Measurements from ENCODE around the gene XAB2.

The XAB2 gene

DNA sequence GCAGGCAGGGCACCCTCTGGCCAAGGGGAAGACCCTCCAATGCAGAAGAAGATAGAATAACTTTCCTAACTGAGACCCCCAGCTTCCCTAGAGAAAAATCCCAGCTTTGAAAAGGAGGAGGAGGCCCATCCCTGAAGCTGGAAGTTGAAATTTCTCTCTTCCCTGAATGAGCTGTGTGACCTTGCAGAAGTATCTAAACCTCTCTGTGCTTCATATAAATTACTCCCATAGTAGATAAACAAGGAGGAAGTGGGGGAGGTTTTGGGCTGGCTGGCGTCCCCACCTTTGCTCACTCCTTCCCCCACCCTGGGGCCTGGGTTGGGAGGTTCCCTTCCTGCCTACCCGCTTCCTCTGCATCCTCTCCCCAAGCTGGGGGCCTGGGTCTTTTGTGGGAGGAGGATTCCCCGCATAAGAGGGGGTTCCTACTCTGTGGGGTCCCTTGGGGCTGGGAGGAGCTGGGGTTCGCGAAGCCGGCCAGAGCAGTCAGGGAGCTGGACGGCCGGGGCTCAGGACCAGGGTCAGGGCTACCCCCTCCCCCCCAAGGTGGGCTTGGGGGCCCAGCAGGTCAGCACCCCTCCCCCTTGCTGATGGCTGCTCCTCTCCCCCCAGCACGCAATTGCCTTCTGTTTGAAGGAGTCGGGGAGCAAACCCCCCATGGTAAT lies 22.0 kb downstream of the XAB2 start:
- in situ Hi-C loops (cut with HindIII; ENCODE audit: low sequenced_read_pairs) = no loop called here
- no peak overlapping the region for H3K4me3 ChIP-seq (ENCODE audit: low read depth, low read length)
- DNase-seq (ENCODE audit: low read depth, low spot score) = no peak
- no peak for TF ChIP-seq CTCF (IDR thresholded peaks at IDR 0.05; ENCODE audit: low read depth, low read length)

DNA sequence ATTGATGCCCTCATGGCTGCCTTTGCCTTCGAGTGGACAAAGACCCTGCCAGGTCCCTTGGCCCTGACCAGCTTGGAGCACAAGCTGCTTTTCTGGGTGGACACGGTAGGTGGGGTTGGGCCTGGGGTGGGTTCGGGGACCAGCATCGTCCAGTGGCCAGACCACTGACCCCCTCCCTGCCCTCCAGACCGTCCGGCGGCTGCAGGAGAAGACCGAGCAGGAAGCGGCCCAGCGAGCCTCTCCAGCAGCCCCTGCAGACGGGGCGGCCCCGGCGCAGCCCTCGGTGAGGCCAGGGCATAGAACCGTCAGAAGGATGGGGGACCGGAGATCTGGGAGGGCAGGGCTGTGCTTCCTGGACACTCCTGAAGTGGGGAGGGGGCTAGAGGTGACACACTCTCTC lies 23.1 kb downstream of the XAB2 start:
- no peak for DNase-seq (ENCODE audit: low read depth, low spot score)
- in situ Hi-C loops (cut with HindIII; ENCODE audit: low sequenced_read_pairs) = no loop called here
- TF ChIP-seq CTCF (IDR thresholded peaks at IDR 0.05; ENCODE audit: low read depth, low read length) = no peak
- H3K4me3 ChIP-seq (ENCODE audit: low read depth, low read length) = no peak overlapping the region

DNA sequence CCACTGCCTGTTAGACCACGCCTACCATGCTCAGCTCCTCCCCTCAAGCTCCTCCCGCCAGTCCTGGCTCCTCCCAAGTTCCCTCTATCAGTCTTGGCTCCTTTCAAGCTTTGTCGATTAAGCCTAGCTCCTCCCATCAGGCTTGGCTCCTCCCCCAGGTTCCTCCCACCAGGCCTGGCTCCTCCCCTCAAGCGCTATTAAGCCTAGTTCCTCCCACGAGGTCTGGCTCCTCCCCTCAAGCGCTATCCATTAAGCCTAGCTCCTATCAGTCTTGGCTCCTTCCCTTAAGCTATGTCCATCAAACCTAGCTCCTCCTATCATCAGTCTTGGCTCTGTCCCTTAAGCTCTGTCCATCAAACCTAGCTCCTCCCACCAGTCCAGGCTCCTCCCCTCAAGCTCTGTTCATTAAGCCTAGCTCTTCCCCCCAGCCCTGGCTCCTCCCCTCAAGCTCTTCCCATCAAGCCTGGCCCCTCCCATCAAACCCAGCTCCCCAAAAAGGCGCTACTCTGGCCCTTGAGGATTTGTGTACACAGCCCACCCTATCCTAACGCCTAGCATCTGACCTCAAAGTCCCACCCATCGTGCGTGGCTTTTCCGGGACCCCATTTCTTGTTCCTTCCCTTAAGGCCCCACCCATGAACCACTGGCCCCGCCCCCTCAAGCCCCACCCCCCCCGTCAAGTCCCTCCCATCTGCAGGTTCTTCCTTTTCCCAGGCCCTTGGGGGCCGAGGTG lies 23.7 kb downstream of the XAB2 start:
- TF ChIP-seq CTCF (IDR thresholded peaks at IDR 0.05; ENCODE audit: low read depth, low read length) = no peak
- in situ Hi-C loops (cut with HindIII; ENCODE audit: low sequenced_read_pairs) = no loop called here
- H3K4me3 ChIP-seq (ENCODE audit: low read depth, low read length) = no peak overlapping the region
- no peak for DNase-seq (ENCODE audit: low read depth, low spot score)

DNA sequence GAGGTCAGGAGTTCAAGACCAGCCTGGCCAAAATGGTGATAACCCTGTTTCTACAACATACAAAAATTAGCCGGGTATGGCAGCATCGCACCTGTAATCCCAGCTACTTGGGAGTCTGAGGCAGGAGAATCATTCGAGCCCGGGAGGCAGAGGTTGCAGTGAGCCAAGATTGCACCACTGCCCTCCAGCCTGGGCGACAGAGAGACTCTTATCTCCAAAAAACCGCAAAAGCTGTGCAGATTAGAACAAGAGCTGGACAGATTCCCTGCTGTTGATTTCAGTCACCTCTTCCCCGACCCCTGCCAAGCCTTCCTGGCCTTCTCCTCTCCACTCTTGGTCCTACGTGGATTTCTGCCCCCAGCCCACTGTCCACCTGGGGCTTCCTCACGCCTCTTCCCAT lies 25.4 kb downstream of the XAB2 start:
- no peak overlapping the region for H3K4me3 ChIP-seq (ENCODE audit: low read depth, low read length)
- no peak for DNase-seq (ENCODE audit: low read depth, low spot score)
- in situ Hi-C loops (cut with HindIII; ENCODE audit: low sequenced_read_pairs) = no loop called here
- no peak for TF ChIP-seq CTCF (IDR thresholded peaks at IDR 0.05; ENCODE audit: low read depth, low read length)

DNA sequence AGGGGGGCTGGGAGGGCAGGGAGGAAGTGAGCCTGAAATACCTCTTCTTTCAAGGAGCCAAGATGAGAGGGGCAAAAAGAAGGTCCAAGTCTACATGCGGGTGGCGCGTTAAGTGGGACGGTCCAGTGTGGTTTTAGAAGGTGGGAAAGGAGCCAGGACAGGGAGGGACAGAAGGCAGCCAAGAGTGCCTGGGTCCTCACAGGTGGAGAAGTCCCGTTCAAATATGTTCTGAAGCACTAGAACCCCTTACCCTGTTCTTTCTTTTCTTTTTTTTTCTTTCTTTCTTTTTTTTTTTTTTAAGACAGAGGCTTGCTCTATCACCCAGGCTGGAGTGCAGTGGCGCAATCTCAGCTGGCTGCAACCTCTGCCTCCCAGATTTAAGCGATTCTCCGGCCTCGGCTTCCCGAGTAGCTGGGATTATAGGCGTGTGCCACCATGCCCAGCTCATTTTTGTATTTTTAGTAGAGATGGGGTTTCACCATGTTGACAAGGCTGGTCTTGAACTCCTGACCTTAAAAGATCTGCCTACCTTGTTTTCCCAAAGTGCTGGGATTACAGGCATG lies 26.3 kb downstream of the XAB2 start:
- no peak overlapping the region for H3K4me3 ChIP-seq (ENCODE audit: low read depth, low read length)
- in situ Hi-C loops (cut with HindIII; ENCODE audit: low sequenced_read_pairs) = no loop called here
- no peak for TF ChIP-seq CTCF (IDR thresholded peaks at IDR 0.05; ENCODE audit: low read depth, low read length)
- no peak for DNase-seq (ENCODE audit: low read depth, low spot score)

DNA sequence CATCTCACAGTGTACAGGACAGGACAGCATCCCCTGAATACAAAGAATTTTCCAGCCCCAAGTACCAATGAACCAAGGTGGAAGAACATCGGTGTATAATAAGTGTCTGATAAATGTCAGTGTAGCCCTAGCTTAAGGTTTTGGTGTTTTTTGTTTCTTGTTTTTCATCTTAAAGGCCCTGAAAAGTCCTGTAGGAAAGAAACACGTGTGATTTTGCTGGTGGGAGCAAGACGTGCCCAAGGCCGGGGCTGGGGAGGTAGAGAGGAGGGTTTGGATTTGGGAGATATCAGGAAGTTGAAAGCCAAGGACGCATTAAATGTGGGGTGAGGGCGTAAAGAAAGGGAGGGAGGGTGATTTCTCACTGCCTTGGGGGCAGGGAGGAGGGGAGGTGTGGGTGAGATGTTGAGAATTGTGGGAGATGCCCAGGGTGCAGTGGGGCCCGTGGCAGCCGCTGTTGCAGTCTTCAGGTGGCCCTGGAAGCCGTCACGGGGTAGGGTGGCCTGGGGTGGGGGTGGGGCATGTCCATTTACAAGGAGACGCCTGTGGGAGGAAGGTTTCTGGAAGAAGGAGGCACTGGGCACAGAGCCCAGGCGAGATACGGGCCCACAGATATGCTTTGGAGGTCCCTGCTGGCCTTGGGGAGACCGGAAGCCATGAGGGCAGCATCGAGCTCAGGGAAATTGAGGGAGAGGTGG lies 27.0 kb downstream of the XAB2 start:
- H3K4me3 ChIP-seq (ENCODE audit: low read depth, low read length) = no peak overlapping the region
- in situ Hi-C loops (cut with HindIII; ENCODE audit: low sequenced_read_pairs) = no loop called here
- DNase-seq (ENCODE audit: low read depth, low spot score) = no peak
- TF ChIP-seq CTCF (IDR thresholded peaks at IDR 0.05; ENCODE audit: low read depth, low read length) = no peak

All from astrocyte of the spinal cord (primary cell).